DMS79 (cell line): ENCODE results near the gene FAM117B.
"Not testable (repeated sequence)": the region's sequence is repeated elsewhere in the genome, so short reads cannot be mapped to it uniquely, and the experiment has no call there.

Experiments
- DNase-seq: peaks from one replicate; lab custom pipeline; 2025; lab: John Stamatoyannopoulos, UW

Gene FAM117B

GRCh38 chr2:202758604-202759003, 123.8 kb downstream of the FAM117B start:
- DNase-seq = peak; percentile 10

- DNase-seq = no peak
These were observed 126.1 kb downstream of the FAM117B start for GRCh38 chr2:202760848-202761247.

DNA sequence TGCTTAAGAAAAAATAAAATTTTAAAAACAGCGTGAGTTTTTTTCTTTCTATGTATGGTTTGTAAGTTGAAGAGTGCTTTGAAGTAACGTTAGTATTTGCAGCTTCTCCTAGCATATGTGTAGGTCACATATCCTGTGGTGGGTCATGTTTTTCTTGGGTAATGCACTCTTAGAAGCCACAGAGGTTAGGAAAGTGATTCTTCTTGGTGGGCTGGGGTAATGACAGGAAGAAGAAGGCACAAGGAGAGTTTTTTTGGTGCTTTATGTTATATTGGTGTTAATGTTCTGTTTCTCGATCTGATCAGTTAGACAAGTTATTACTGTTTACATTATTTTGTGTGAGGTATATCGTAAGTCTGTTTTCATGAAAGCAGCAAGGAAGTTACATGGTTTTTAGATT, 127.8 kb downstream of the FAM117B start:
- no peak for DNase-seq

DNA sequence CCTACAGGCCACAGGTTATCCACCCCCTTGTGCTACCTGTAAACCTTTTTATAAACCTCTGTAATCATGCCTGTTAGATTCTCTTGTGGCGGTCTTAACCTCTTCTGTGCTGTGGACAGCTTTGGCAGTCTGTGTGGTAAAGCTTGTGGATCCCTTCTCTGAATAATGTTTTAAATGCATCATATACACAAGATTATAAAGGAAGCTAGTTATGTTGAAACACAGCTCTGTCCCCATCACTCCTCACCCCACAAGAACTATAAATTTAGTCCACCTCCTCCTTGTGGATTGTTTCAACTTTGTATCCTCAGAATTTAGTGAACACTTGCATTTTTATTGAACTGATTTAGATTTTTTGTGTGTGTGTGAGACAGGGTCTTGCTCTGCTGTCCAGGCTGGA, 129.1 kb downstream of the FAM117B start:
- DNase-seq = no peak

- DNase-seq = no peak
These were observed 130.2 kb downstream of the FAM117B start for GRCh38 chr2:202764991-202765390.

DNA sequence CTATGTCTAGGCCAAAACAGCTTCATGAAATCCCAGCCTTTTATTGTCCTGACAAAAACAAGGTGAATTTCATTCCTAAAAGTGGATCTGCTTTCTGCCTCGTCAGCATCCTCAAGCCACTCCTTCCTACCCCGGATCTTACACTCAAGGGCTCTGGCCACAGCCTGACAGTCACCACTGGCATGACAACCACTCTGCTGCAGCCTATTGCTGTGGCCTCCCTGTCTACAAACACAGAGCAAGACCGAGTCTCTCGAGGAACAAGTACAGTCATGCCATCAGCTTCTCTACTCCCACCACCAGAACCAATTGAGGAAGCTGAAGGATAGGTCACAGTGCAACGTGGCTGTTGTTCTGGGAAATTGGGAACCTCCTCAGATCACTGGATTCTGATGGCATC, 130.7 kb downstream of the FAM117B start:
- peak; percentile 41 for DNase-seq

DNA sequence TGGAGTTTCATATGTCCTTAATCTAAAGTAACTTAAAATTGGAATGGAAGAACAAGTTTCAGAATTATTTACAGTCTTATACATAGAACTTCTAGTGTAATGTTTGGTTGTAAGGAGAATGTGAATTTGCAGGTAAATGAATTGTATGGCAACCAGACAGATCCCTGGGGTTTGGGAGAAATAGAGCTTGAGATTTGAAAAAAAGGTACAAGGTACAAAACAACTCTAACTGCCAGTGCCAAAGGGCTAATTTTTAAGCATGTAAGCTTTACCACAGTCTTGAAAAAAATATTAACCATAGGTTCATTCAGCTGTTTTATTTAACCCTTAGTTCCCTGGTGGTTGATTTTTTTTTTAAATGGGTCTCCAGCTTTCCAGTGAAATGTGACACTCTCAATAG, 133.5 kb downstream of the FAM117B start:
- no peak for DNase-seq

GRCh38 chr2:202769201-202769600, 134.4 kb downstream of the FAM117B start:
- DNase-seq = no peak

- no peak for DNase-seq
These were observed 136.6 kb downstream of the FAM117B start for GRCh38 chr2:202771336-202771735.

DNA sequence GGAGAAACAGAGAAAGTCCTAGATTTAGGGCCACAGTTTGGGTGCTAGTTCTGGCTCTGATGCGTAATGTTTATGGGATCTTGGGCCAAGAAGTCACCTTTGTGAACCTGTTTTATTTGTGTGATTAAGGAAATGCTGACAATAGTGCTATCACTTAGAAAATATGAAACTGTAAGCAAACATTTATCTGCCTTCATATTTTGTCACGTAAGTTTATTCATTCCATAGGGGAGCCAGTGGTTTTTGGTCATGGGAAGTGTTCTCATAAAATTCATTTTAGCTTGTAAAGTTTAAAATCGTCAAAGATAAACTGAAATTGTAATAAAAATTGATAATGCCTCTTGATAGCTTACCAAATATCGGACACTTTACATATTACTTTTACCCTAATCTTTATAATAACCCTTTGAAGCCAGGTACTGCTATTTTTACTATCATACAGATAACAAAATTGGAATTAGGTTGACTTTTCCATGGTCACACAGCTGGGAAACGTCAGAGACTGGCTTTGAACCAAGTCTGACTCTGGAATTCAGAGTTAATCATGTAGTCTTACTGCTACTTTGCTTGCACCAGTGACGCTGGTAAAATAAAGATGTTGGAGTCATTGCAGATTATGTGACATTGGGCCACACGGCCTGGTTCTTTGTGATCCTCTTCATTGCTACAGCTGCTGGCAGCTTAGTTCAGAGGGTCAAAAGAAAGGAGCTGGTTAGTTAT, 137.1 kb downstream of the FAM117B start:
- no peak for DNase-seq

- DNase-seq = no peak
These were observed 138.7 kb downstream of the FAM117B start for GRCh38 chr2:202773301-202773973.

GRCh38 chr2:202774104-202774503, 139.3 kb downstream of the FAM117B start:
- DNase-seq = no peak

GRCh38 chr2:202778217-202778616, 143.4 kb downstream of the FAM117B start:
- DNase-seq = no peak

DNA sequence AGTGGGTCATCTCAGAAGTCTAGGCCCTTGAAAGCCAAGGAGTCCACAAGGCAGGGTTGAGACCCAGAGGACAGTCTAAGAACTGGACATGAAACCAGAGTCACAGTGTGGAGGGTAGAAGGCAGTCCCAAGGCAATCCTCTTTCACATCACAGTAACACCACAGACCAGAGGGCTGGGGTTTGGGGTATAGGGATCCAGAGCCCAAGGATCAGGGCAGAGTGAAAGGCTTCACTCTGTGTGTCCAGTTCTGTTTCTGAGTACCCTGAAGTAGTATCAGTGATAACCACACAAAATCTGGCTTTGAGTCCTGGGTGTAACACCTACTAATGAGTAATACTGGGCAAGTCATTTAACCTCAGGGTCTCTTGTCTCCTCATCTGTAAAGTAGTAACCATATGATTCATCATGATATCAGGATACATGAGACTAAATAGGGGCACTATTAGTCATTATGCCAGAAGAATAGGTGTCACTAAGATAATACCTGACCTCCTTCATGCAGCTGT, 145.8 kb downstream of the FAM117B start:
- no peak for DNase-seq

DNA sequence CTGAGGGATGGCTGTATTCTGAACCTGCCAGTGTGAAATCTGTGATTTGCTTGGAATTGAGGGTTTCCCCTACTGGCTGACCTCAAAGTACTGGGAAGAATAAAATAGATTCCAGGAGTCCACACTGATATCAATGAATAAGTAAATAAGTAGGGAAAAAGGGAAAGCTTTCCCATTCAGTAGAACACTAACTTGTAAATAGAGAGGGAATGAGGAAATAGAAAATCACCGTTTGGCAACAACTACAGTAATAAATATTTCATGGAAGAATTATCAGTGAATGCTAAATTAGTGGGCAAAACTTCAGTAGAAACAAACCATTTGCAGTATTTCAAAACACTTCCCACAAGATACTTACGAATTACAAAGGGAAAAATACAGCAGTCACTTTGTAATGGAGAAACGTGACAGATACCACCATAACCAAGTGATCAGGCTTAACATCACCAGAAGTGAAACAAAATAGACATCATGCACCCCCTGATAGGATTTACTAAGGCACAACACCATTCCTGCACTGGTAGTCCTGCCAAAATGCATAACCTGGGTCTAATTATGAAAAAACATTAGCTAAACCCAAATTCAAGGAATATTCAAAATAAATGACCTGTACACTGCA, 148.3 kb downstream of the FAM117B start:
- no peak for DNase-seq

DNA sequence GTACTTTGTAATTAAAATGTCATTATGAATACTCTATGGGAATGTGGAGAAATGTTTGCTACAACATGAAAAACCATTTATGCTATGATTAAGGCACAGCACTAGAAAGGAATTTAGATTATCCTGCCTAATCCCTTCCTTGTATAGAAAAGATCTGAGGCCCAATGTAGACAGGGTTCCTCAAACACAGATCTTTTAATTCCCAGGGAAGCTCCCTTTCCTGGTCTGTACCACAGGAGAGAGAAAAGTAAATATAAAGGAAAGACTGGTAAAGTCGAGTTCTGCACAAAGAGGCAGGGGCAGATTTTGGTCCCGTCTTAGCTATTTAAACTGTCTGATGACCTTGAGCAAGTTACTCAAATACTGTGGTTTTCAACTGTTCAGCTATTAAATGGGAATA, 152.1 kb downstream of the FAM117B start:
- DNase-seq = no peak

- DNase-seq = no peak
These were observed 155.9 kb downstream of the FAM117B start for GRCh38 chr2:202790676-202791075.

DNA sequence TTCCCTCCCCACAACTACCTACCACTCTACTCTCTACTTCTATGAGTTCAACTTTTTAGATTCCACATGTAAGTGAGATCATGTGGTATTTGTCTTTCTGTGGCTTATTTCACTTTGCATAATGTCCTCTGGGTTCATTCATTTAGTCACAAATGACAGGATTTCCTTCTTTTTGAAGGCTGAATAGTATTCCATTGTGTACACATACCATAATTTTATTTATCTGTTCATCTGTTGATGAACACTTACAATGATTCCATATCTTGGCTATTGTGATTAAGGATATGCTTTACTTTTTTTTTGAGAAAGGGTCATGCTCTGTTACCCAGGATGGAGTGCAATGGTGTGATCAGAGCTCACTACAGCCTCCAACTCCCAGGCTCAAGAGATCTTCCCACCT, 163.2 kb downstream of the FAM117B start:
- DNase-seq = no peak

GRCh38 chr2:202805911-202806310, 171.1 kb downstream of the FAM117B start:
- not testable (repeated sequence) for DNase-seq

DNA sequence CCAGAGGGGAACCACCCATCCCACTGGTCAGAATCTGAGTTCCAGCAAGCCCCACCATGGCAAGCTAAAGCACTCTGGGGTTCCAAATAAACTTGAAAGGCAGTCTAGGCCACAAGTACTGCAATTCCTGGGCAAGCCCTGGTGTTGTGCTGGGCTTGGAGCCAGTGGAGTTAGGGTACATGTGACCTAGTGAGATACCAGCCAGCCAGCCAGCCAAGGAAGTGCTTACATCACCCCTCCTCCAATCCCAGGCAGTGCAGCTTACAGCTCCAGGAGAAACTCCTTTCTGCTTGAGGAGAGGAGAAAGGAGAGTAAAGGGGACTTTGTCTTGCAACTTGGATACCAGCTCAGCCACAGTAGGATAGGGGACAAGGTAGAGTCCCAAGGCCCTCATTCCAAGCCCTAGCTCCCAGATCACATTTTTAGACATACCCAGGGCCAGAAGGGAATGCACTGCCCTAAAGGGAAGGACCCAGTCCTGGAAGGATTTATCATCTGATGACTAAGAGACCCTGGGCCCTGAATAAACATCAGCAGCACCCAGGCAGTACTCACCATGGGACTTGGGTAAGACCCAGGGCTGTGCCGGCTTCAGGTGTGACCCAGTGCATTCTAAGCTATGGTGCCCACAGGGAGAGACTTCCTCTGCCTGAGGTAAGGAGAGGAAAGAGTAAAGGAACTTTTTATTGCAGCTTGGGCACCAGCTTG, 172.8 kb downstream of the FAM117B start:
- peak; percentile 29 for DNase-seq

GRCh38 chr2:202808754-202809153, 174.0 kb downstream of the FAM117B start:
- no peak for DNase-seq

- DNase-seq = no peak
These were observed 178.6 kb downstream of the FAM117B start for GRCh38 chr2:202813387-202813786.
